Breast epithelium (tissue), 4 donors: ENCODE data around the gene ARFRP1. TPM values are rescaled to one million over a fixed set of nuclear protein-coding genes. Genes with fewer than 3 reads are reported as not detected.
"Not testable (repeated sequence)": the region's sequence is repeated elsewhere in the genome, so short reads cannot be mapped to it uniquely, and the experiment has no call there.

Source experiments
- DNase-seq, 2 donors: peaks; one replicate each; pipeline ENCODE4 v3.0.0-alpha.2; 2019; ENCODE audit warnings: low spot score in 2 of 2
- H3K27ac ChIP-seq, 2 donors: fragments of 200-600 bp; sonication (generic) in 1 of 2; one replicate each; pipeline ENCODE4 v1.5.1; 2016 to 2019; ENCODE audit warnings: mild to moderate bottlenecking in 1 of 2
- H3K27me3 ChIP-seq, 2 donors: fragments of 200-600 bp; sonication (generic) in 1 of 2; one replicate each; pipeline versions ENCODE4 v1.5.1 to v1.6.0; 2017 to 2019; ENCODE audit warnings: control low read depth in 1 of 2, mild to moderate bottlenecking in 1 of 2
- H3K36me3 ChIP-seq: fragments of 200-600 bp; one replicate; pipeline ENCODE4 v1.5.1; 2019
- H3K4me1 ChIP-seq, 2 donors: fragments of 200-600 bp; sonication (generic); one replicate each; pipeline ENCODE4 v1.5.1; 2016 to 2019; ENCODE audit warnings: control low read depth in 1 of 2
- H3K4me3 ChIP-seq, 3 donors: fragments of 200-600 bp; sonication (generic); 1 replicate in 2 of 3; 2 replicates in 1 of 3; pipeline ENCODE4 v1.5.1; 2016 to 2019; ENCODE audit warnings: mild to moderate bottlenecking in 3 of 3, moderate library complexity in 2 of 3
- H3K9me3 ChIP-seq, 2 donors: fragments of 200-600 bp; sonication (generic) in 1 of 2; one replicate each; pipeline ENCODE4 v1.5.1; 2016 to 2019; ENCODE audit warnings: control low read depth in 1 of 2
- CTCF ChIP-seq, 3 donors: fragments of 450-650 bp; IDR thresholded peaks; one replicate each; pipeline ENCODE4 v1.5.1; 2016 to 2017; ENCODE audit warnings: antibody characterized with exemption in 3 of 3, mild to moderate bottlenecking in 3 of 3, moderate library complexity in 3 of 3
- POLR2A ChIP-seq: fragments of 450-650 bp; IDR thresholded peaks from one replicate; pipeline ENCODE4 v1.6.1; 2016; ENCODE audit warnings: antibody characterized with exemption, mild to moderate bottlenecking, moderate library complexity
- POLR2AphosphoS5 ChIP-seq, 3 donors: sonication (generic); formaldehyde crosslinking; IDR thresholded peaks; one replicate each; pipeline ENCODE4 v1.6.1; 2017; ENCODE audit warnings: antibody characterized with exemption in 3 of 3
- intact Hi-C: fragments of 100-400 bp; cut with DNase I; formaldehyde crosslinking; loops from one replicate; pipeline ENCODE4 v1.15.1; 2023; ENCODE audit warnings: low total_unique reads
- total RNA-seq, 3 donors: library from RNA; depleted of rRNA; stranded (reverse); fragments of >200 nt; gene quantifications; one replicate each; pipeline ENCODE4 v1.1.0, GENCODE V29; 2016

Gene ARFRP1
- total RNA-seq, 3 donors from 2014 or later, result 30.7 to 41.0 (median 32.3) TPM

GRCh38 chr20:63653974-63654668, 53.7 kb downstream of the ARFRP1 start:
- no peak for TF ChIP-seq CTCF (IDR thresholded peaks at IDR 0.05)
- TF ChIP-seq POLR2A, result no peak
- no peak for TF ChIP-seq POLR2AphosphoS5 (IDR thresholded peaks at IDR 0.05)
- Histone ChIP-seq H3K27ac (peak overlapping the region; percentile 60 to 82), H3K4me1 (peaks cover 8 to 14% of the 10 kb centered on the region in 2 donors), H3K4me3 (peak overlapping the region; percentile 58 to 85 (median 70)), H3K36me3 (no peaks in the 10 kb centered on the region), H3K27me3 (no peaks in the 10 kb centered on the region), H3K9me3 (no peaks in the 10 kb centered on the region)
- no peak for DNase-seq
- intact Hi-C loops, result no loop called here

- TF ChIP-seq POLR2A (no peak), POLR2AphosphoS5 (IDR thresholded peaks at IDR 0.05) (peak in 1 of 3 donors; percentile 29)
- DNase-seq, result peak; percentile 78 to 88
- Histone ChIP-seq H3K27ac (peak within 1 kb of the TSS; percentile 60 to 82), H3K4me3 (peak within 1 kb of the TSS; percentile 58 to 85 (median 70)), H3K27me3 (no peaks in the 10 kb centered on the region), H3K4me1 (peaks cover 6 to 14% of the 10 kb centered on the region in 2 donors), H3K9me3 (no peaks in the 10 kb centered on the region), H3K36me3 (no peaks in the 10 kb centered on the region)
- intact Hi-C loops, result no loop called here
Measured at GRCh38 chr20:63653041-63653973, 54.5 kb downstream of the ARFRP1 start, which contains the start of gene STMN3. STMN3 (minus strand) TSS chr20:63653424; CDS start chr20:63653345, 79 bp downstream.

GRCh38 chr20:63652192-63652980, 55.4 kb downstream of the ARFRP1 start:
- no peak for DNase-seq
- Histone ChIP-seq H3K9me3 (no peaks in the 10 kb centered on the region), H3K27ac (peak overlapping the region; percentile 54 to 60), H3K4me3 (peak overlapping the region; percentile 58 to 85 (median 70)), H3K36me3 (no peaks in the 10 kb centered on the region), H3K27me3 (no peaks in the 10 kb centered on the region), H3K4me1 (peaks cover 2 to 14% of the 10 kb centered on the region in 2 donors)
- TF ChIP-seq POLR2AphosphoS5 (IDR thresholded peaks at IDR 0.05) (no peak), CTCF (IDR thresholded peaks at IDR 0.05) (no peak)
- intact Hi-C loops, result no loop called here

- intact Hi-C loops, result no loop called here
- TF ChIP-seq POLR2A, result no peak
- TF ChIP-seq POLR2AphosphoS5 (IDR thresholded peaks at IDR 0.05), result no peak
- TF ChIP-seq CTCF (IDR thresholded peaks at IDR 0.05), result no peak
- Histone ChIP-seq H3K4me1 (peaks cover 0 to 14% of the 10 kb centered on the region in 2 donors), H3K36me3 (no peaks in the 10 kb centered on the region), H3K27me3 (no peaks in the 10 kb centered on the region), H3K9me3 (no peaks in the 10 kb centered on the region), H3K4me3 (peak overlapping the region; percentile 58 to 85 (median 70)), H3K27ac (peak overlapping the region; percentile 54 to 60)
- no peak for DNase-seq
Measured at GRCh38 chr20:63651942-63652191, 55.9 kb downstream of the ARFRP1 start.

- DNase-seq, intact Hi-C loops, H3K4me3 ChIP-seq, H3K27ac ChIP-seq, H3K27me3 ChIP-seq, H3K9me3 ChIP-seq, H3K36me3 ChIP-seq: not testable (repeated sequence)
- peaks cover 0 to 14% of the 10 kb centered on the region in 2 donors for H3K4me1 ChIP-seq
Measured at GRCh38 chr20:63650486-63650885, 57.3 kb downstream of the ARFRP1 start.
